GM21717 (cell line): ENCODE measurements around the gene SP1.
A peak's percentile ranks its signal among the peaks of the same experiment; 100 is the strongest.
"Not testable (repeated sequence)": the region's sequence is repeated elsewhere in the genome, so short reads cannot be mapped to it uniquely, and the experiment has no call there.

Experiments used
- ATAC-seq: cut with Tn5 transposase; IDR thresholded peaks from one replicate; pipeline ENCODE4 v1.9.1; 2021; ENCODE audit warnings: mild to moderate bottlenecking, moderate library complexity; ENCODE audit not compliant: unreplicated experiment

The SP1 gene

GRCh38 chr12:53380104-53380793 lies at the start of gene SP1:
Gene SP1, plus strand, starts transcription at chr12:53380176. Its CDS starts 116 bp downstream, at chr12:53380292.
- ATAC-seq, result peak; percentile 24

- ATAC-seq, result no peak
Measured at GRCh38 chr12:53330671-53331070, 49.3 kb upstream of the SP1 start.

GRCh38 chr12:53332339-53332738 lies 47.6 kb upstream of the SP1 start:
- ATAC-seq, result not testable (repeated sequence)

GRCh38 chr12:53332744-53333143 lies 47.2 kb upstream of the SP1 start:
- no peak for ATAC-seq

- no peak for ATAC-seq
Measured at GRCh38 chr12:53333289-53333688, 46.7 kb upstream of the SP1 start.

GRCh38 chr12:53333845-53334244 lies 46.1 kb upstream of the SP1 start:
- ATAC-seq, result no peak

GRCh38 chr12:53334822-53335221 lies 45.2 kb upstream of the SP1 start:
- no peak for ATAC-seq

- ATAC-seq, result no peak
Measured at GRCh38 chr12:53336181-53336681, 43.7 kb upstream of the SP1 start, which contains the start of gene SP7. Gene SP7, minus strand, starts transcription at chr12:53336354. Its CDS starts 708 bp downstream, at chr12:53335646.

GRCh38 chr12:53338017-53338416 lies 42.0 kb upstream of the SP1 start:
- no peak for ATAC-seq

- ATAC-seq, result no peak
Measured at GRCh38 chr12:53338916-53339315, 41.1 kb upstream of the SP1 start.

GRCh38 chr12:53340398-53340797 lies 39.6 kb upstream of the SP1 start:
- no peak for ATAC-seq

GRCh38 chr12:53343449-53343848 lies 36.5 kb upstream of the SP1 start:
- no peak for ATAC-seq

- no peak for ATAC-seq
Measured at GRCh38 chr12:53343969-53344368, 36.0 kb upstream of the SP1 start.

GRCh38 chr12:53344487-53344823 lies 35.5 kb upstream of the SP1 start:
- ATAC-seq, result no peak

GRCh38 chr12:53344824-53345485 lies 35.0 kb upstream of the SP1 start:
- ATAC-seq, result peak; percentile 60

- peak; percentile 24 for ATAC-seq
Measured at GRCh38 chr12:53345486-53346188, 34.3 kb upstream of the SP1 start.

GRCh38 chr12:53346491-53346890 lies 33.5 kb upstream of the SP1 start:
- no peak for ATAC-seq

GRCh38 chr12:53347905-53348304 lies 32.1 kb upstream of the SP1 start:
- no peak for ATAC-seq

- ATAC-seq, result peak; percentile 61
Measured at GRCh38 chr12:53352331-53353256, 27.4 kb upstream of the SP1 start.

- ATAC-seq, result no peak
Measured at GRCh38 chr12:53353257-53353655, 26.7 kb upstream of the SP1 start.

- no peak for ATAC-seq
Measured at GRCh38 chr12:53355121-53355520, 24.9 kb upstream of the SP1 start.
